Lower leg skin (tissue), 3 donors: ENCODE measurements around the gene NSMCE4A.
"Not testable (repeated sequence)": the region's sequence is repeated elsewhere in the genome, so short reads cannot be mapped to it uniquely, and the experiment has no call there.

Experiments
- CTCF ChIP-seq, 3 donors: fragments of 450-650 bp; IDR thresholded peaks; one replicate each; pipeline ENCODE4 v1.5.1; 2016; ENCODE audit warnings: antibody characterized with exemption in 3 of 3, mild to moderate bottlenecking in 3 of 3, moderate library complexity in 2 of 3
- POLR2A ChIP-seq, 2 donors: fragments of 450-650 bp; IDR thresholded peaks; one replicate each; pipeline ENCODE4 v1.6.1; 2016 to 2017; ENCODE audit warnings: antibody characterized with exemption in 2 of 2, mild to moderate bottlenecking in 1 of 2, moderate library complexity in 1 of 2

DNA sequence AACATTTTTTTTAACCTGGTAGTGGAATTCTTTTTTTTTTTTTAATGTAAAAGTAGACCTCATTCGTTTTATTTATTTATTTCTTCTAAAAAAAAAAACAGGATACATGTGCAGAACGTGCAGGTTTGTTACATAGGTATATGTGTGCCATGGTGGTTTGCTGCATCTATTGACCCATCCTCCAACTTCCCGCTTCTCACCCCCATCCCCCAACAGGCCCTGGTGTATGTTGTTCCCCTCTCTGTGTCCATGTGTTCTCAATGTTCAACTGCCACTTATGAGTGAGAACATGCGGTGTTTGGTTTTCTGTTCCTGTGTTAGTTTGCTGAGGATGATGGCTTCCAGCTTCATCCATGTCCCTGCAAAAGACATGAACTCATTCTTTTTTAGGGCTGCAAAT lies 42.9 kb upstream of the NSMCE4A start:
- not testable (repeated sequence) for TF ChIP-seq CTCF, POLR2A (IDR thresholded peaks at IDR 0.05)
